ENCODE measurements around the gene KMT2B. TPM values are rescaled to one million over a fixed set of nuclear protein-coding genes. Genes with fewer than 3 reads are reported as not detected.

Gene KMT2B
- total RNA-seq, 1 experiment from 2014 or later = 15.1 TPM

DNA sequence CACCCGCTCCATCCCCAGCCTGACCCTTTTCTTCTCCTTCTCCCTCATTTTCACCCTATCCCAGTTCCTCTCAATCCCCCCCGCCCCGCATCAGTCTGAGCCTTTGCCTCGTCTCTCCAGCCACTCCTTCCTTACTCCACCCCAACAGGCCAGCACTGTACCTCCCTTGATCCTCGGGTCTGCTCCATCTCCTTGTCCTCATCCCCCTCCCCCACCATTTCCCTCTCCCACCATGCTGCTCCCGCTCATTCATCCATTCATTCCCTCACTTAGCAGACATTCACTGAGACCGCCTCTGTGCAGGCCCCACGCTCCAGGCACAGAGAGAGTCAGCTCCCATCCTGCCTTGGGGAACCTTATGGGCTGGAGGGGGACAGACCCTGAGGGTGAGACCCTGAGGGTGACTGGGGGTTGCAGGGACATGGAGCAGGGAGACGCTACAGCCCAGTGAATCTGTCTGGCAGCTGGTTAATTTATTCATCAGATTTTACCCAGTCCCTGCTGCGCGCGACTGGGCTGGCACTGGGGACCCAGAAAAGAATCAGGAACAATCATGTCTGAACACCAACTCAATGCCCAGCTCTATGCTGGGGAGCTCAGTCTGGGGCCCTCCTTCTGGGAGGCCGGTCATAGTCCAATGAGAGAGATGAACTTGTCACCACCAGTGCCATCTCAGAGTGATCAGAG, 58.4 kb downstream of the KMT2B start:
- H3K4me3 ChIP-seq = peak overlapping the region; percentile 69
- DNase-seq = peak in 1 of 2 experiments; percentile 53
- H3K9me3 ChIP-seq (replicated peaks) = no peaks in the 10 kb centered on the region
- peaks cover 15% of the 10 kb centered on the region for H3K4me1 ChIP-seq
- H3K27me3 ChIP-seq = no peaks in the 10 kb centered on the region
- peak overlapping the region; percentile 46; the same call in 1 of the 2 replicates for H3K27ac ChIP-seq
- H3K36me3 ChIP-seq = no peaks in the 10 kb centered on the region

DNA sequence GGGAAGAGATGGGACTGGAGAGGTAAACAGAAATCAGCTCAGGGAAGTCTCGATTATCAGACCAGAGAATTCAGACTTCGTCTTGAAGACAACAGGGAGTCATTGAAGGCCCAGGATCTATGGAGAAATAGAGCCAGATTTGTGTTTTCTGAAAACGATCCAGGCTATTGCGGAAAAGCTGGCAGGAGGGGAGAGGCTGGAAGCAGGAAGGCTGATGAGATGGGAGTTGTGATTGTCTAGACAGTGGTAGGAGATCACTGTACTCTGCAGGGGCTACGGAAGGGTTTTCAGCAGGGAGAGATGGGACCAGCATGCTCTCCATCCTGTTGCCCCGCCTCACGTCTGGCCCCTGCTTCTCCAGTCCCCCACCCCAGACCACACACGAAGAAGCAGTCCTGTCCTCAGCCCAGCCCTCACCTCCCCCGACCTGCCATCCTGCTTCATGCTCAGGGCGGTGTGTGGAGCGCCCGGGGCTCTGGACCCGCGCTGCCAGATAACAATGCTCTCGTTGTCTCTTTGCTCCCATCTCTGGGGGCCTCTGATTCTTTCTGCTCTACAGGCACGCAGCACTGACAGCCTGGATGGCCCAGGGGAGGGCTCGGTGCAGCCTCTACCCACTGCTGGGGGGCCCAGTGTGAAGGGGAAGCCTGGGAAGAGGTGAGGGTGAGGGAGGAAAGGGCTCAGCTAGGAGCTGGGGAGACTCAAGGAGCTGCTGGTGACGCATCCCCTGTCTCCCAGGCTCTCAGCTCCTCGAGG, 59.5 kb downstream of the KMT2B start:
- Histone ChIP-seq H3K36me3 (no peaks in the 10 kb centered on the region), H3K27me3 (no peaks in the 10 kb centered on the region; the same call in 1 of the 2 replicates), H3K4me1 (peaks cover 15% of the 10 kb centered on the region), H3K9me3 (replicated peaks) (no peaks in the 10 kb centered on the region), H3K27ac (peak overlapping the region; percentile 28; the same call in 1 of the 2 replicates), H3K4me3 (peak overlapping the region; percentile 69)
- DNase-seq = peak; percentile 93 to 94

- H3K4me3 ChIP-seq = no peak overlapping the region
- no peaks in the 10 kb centered on the region for H3K9me3 ChIP-seq (replicated peaks)
- peak overlapping the region; percentile 28; the same call in 1 of the 2 replicates for H3K27ac ChIP-seq
- H3K4me1 ChIP-seq = peaks cover 15% of the 10 kb centered on the region
- no peaks in the 10 kb centered on the region for H3K36me3 ChIP-seq
- no peaks in the 10 kb centered on the region; the same call in 1 of the 2 replicates for H3K27me3 ChIP-seq
- DNase-seq = no peak
Measured at GRCh38 chr19:35777961-35778360, 60.2 kb downstream of the KMT2B start.

GRCh38 chr19:35779033-35779432, 61.2 kb downstream of the KMT2B start:
- no peaks in the 10 kb centered on the region for H3K36me3 ChIP-seq
- no peak overlapping the region for H3K4me3 ChIP-seq
- no peak overlapping the region for H3K27ac ChIP-seq
- no peak for DNase-seq
- no peaks in the 10 kb centered on the region; the same call in 1 of the 2 replicates for H3K27me3 ChIP-seq
- no peaks in the 10 kb centered on the region for H3K9me3 ChIP-seq (replicated peaks)
- H3K4me1 ChIP-seq = peaks cover 15% of the 10 kb centered on the region

DNA sequence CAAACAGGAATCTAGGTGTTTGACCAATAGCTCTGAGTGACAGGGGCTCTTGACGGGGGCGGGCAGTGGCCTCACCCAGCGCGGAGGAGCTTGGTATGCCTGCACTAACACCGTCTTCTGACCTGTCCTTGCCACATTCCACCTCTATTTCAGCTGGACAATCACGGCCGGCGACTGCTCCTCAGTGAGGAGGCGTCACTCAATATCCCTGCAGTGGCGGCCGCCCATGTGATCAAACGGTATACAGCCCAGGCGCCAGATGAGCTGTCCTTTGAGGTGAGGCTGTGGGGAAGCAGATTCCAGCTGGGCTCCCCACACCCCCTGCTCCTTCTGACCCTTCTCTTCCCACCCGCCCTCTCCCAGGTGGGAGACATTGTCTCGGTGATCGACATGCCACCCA, 62.3 kb downstream of the KMT2B start:
- Histone ChIP-seq H3K36me3 (no peaks in the 10 kb centered on the region), H3K9me3 (replicated peaks) (no peaks in the 10 kb centered on the region), H3K27me3 (no peaks in the 10 kb centered on the region; the same call in 1 of the 2 replicates), H3K27ac (no peak overlapping the region), H3K4me1 (peaks cover 15% of the 10 kb centered on the region), H3K4me3 (no peak overlapping the region)
- DNase-seq = no peak

GRCh38 chr19:35780717-35781116, 62.9 kb downstream of the KMT2B start:
- Histone ChIP-seq H3K4me3 (no peak overlapping the region), H3K36me3 (no peaks in the 10 kb centered on the region; the same call in 1 of the 2 replicates), H3K4me1 (peaks cover 15% of the 10 kb centered on the region), H3K27ac (no peak overlapping the region), H3K9me3 (replicated peaks) (no peaks in the 10 kb centered on the region), H3K27me3 (no peaks in the 10 kb centered on the region; the same call in 1 of the 2 replicates)
- DNase-seq = no peak

- Histone ChIP-seq H3K27me3 (no peaks in the 10 kb centered on the region; the same call in 1 of the 2 replicates), H3K9me3 (replicated peaks) (no peaks in the 10 kb centered on the region), H3K27ac (no peak overlapping the region), H3K4me3 (no peak overlapping the region), H3K4me1 (peaks cover 9% of the 10 kb centered on the region), H3K36me3 (no peaks in the 10 kb centered on the region; the same call in 1 of the 2 replicates)
- no peak for DNase-seq
Measured at GRCh38 chr19:35781650-35782049, 63.8 kb downstream of the KMT2B start.

DNA sequence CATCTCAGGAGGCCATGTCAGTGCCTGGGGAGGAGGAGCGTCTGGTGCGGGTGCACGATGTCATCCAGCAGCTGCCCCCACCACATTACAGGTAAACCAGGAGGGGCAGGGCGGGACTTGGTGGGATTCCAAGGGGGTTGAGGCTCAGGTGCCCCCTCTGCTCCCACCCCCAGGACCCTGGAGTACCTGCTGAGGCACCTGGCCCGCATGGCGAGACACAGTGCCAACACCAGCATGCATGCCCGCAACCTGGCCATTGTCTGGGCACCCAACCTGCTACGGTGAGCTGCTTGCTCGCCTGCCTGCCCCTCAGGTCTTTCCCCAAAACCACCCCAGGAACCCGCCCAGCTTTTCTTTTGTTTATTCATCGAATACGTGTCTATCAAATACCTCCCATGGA, 64.8 kb downstream of the KMT2B start:
- no peaks in the 10 kb centered on the region; the same call in 1 of the 2 replicates for H3K27me3 ChIP-seq
- H3K4me1 ChIP-seq = no peaks in the 10 kb centered on the region; the same call in 1 of the 2 replicates
- H3K4me3 ChIP-seq = no peak overlapping the region
- H3K36me3 ChIP-seq = no peaks in the 10 kb centered on the region; the same call in 1 of the 2 replicates
- H3K27ac ChIP-seq = no peak overlapping the region
- no peaks in the 10 kb centered on the region for H3K9me3 ChIP-seq (replicated peaks)
- no peak for DNase-seq

GRCh38 chr19:35783469-35784434, 65.9 kb downstream of the KMT2B start:
- Histone ChIP-seq H3K4me3 (no peak overlapping the region), H3K4me1 (no peaks in the 10 kb centered on the region), H3K27me3 (no peaks in the 10 kb centered on the region; the same call in 1 of the 2 replicates), H3K9me3 (replicated peaks) (no peaks in the 10 kb centered on the region), H3K27ac (no peak overlapping the region), H3K36me3 (no peaks in the 10 kb centered on the region; the same call in 1 of the 2 replicates)
- DNase-seq = no peak

GRCh38 chr19:35784503-35785338, 66.9 kb downstream of the KMT2B start:
- H3K27ac ChIP-seq = no peak overlapping the region
- H3K4me3 ChIP-seq = no peak overlapping the region
- H3K4me1 ChIP-seq = no peaks in the 10 kb centered on the region
- H3K9me3 ChIP-seq (replicated peaks) = no peaks in the 10 kb centered on the region
- H3K36me3 ChIP-seq = no peaks in the 10 kb centered on the region; the same call in 1 of the 2 replicates
- no peak for DNase-seq
- no peaks in the 10 kb centered on the region; the same call in 1 of the 2 replicates for H3K27me3 ChIP-seq

- H3K9me3 ChIP-seq (replicated peaks) = no peaks in the 10 kb centered on the region
- no peaks in the 10 kb centered on the region for H3K4me1 ChIP-seq
- H3K27ac ChIP-seq = no peak overlapping the region
- H3K36me3 ChIP-seq = no peaks in the 10 kb centered on the region; the same call in 1 of the 2 replicates
- no peaks in the 10 kb centered on the region; the same call in 1 of the 2 replicates for H3K27me3 ChIP-seq
- no peak overlapping the region for H3K4me3 ChIP-seq
- no peak for DNase-seq
Measured at GRCh38 chr19:35785339-35785627, 67.5 kb downstream of the KMT2B start.

GRCh38 chr19:35786299-35787160, 68.7 kb downstream of the KMT2B start:
- Histone ChIP-seq H3K4me3 (no peak overlapping the region), H3K36me3 (no peaks in the 10 kb centered on the region; the same call in 1 of the 2 replicates), H3K27me3 (no peaks in the 10 kb centered on the region; the same call in 1 of the 2 replicates), H3K9me3 (replicated peaks) (no peaks in the 10 kb centered on the region), H3K4me1 (no peaks in the 10 kb centered on the region), H3K27ac (no peak overlapping the region)
- no peak for DNase-seq

All from SJCRH30 (cell line).